ENCODE results near the gene BFSP1. TPM values are rescaled to one million over a fixed set of nuclear protein-coding genes. Genes with fewer than 3 reads are reported as not detected.

Gene BFSP1
- total RNA-seq, 2 donors from 2014 or later, result 0.14 to 0.20 TPM

GRCh38 chr20:17523326-17523725 lies 7.9 kb downstream of the BFSP1 start:
- Mint-ChIP-seq H3K4me3 (no peak overlapping the region), H3K27ac (peak overlapping the region in 1 of 2 donors; percentile 26), H3K36me3 (no peaks in the 10 kb centered on the region), H3K27me3 (peaks cover 0 to 4% of the 10 kb centered on the region in 2 donors), H3K4me1 (ENCODE audit: low read depth in 2 of 2) (peaks cover 4 to 9% of the 10 kb centered on the region in 2 donors), H3K9me3 (no peaks in the 10 kb centered on the region)
- DNase-seq (ENCODE audit: low spot score) (no peak), ATAC-seq (no peak)

- Mint-ChIP-seq H3K4me1 (ENCODE audit: low read depth in 2 of 2) (peaks cover 4 to 9% of the 10 kb centered on the region in 2 donors), H3K36me3 (no peaks in the 10 kb centered on the region), H3K4me3 (no peak overlapping the region), H3K27me3 (peaks cover 0 to 4% of the 10 kb centered on the region in 2 donors), H3K27ac (no peak overlapping the region), H3K9me3 (no peaks in the 10 kb centered on the region)
- no peak for ATAC-seq
- no peak for DNase-seq (ENCODE audit: low spot score)
Measured at GRCh38 chr20:17522528-17522927, 8.7 kb downstream of the BFSP1 start.

- no peak for ATAC-seq
- H3K9me3 Mint-ChIP-seq, result no peaks in the 10 kb centered on the region
- H3K27ac Mint-ChIP-seq, result peak overlapping the region in 1 of 2 donors; percentile 43
Measured at GRCh38 chr20:17520583-17520982, 10.6 kb downstream of the BFSP1 start.

GRCh38 chr20:17519606-17520285 lies 11.4 kb downstream of the BFSP1 start:
- no peak for ATAC-seq
- H3K27ac Mint-ChIP-seq, result no peak overlapping the region

More at GRCh38 chr20:17520583-17520982, 10.6 kb downstream of the BFSP1 start:
- no peaks in the 10 kb centered on the region for H3K36me3 Mint-ChIP-seq
- no peak for DNase-seq (ENCODE audit: low spot score)
- peaks cover 0 to 4% of the 10 kb centered on the region in 2 donors for H3K27me3 Mint-ChIP-seq
- H3K4me1 Mint-ChIP-seq (ENCODE audit: low read depth in 2 of 2), result peaks cover 4 to 9% of the 10 kb centered on the region in 2 donors
- no peak overlapping the region for H3K4me3 Mint-ChIP-seq

GRCh38 chr20:17518339-17519052 lies 12.7 kb downstream of the BFSP1 start:
- Mint-ChIP-seq H3K9me3 (no peaks in the 10 kb centered on the region), H3K36me3 (no peaks in the 10 kb centered on the region), H3K4me1 (ENCODE audit: low read depth in 2 of 2) (peaks cover 5 to 9% of the 10 kb centered on the region in 2 donors), H3K27ac (peak overlapping the region in 1 of 2 donors; percentile 25), H3K4me3 (no peak overlapping the region), H3K27me3 (peaks cover 0 to 4% of the 10 kb centered on the region in 2 donors)
- ATAC-seq, result no peak
- no peak for DNase-seq (ENCODE audit: low spot score)

More at GRCh38 chr20:17519606-17520285, 11.4 kb downstream of the BFSP1 start:
- peaks cover 4 to 9% of the 10 kb centered on the region in 2 donors for H3K4me1 Mint-ChIP-seq (ENCODE audit: low read depth in 2 of 2)
- no peaks in the 10 kb centered on the region for H3K9me3 Mint-ChIP-seq
- H3K4me3 Mint-ChIP-seq, result no peak overlapping the region
- no peak for DNase-seq (ENCODE audit: low spot score)
- peaks cover 0 to 4% of the 10 kb centered on the region in 2 donors for H3K27me3 Mint-ChIP-seq
- no peaks in the 10 kb centered on the region for H3K36me3 Mint-ChIP-seq

- H3K36me3 Mint-ChIP-seq, result no peaks in the 10 kb centered on the region
- H3K27ac Mint-ChIP-seq, result peak overlapping the region in 1 of 2 donors; percentile 47
- ATAC-seq (no peak), DNase-seq (ENCODE audit: low spot score) (no peak)
- no peaks in the 10 kb centered on the region for H3K27me3 Mint-ChIP-seq
- no peak overlapping the region for H3K4me3 Mint-ChIP-seq
- H3K9me3 Mint-ChIP-seq, result no peaks in the 10 kb centered on the region
- H3K4me1 Mint-ChIP-seq (ENCODE audit: low read depth in 2 of 2), result peaks cover 20 to 25% of the 10 kb centered on the region in 2 donors
Measured at GRCh38 chr20:17515053-17515452, 16.1 kb downstream of the BFSP1 start.

- Mint-ChIP-seq H3K27me3 (no peaks in the 10 kb centered on the region), H3K27ac (no peak overlapping the region), H3K4me3 (no peak overlapping the region), H3K9me3 (no peaks in the 10 kb centered on the region), H3K4me1 (ENCODE audit: low read depth in 2 of 2) (peaks cover 23 to 30% of the 10 kb centered on the region in 2 donors), H3K36me3 (no peaks in the 10 kb centered on the region)
- ATAC-seq (no peak), DNase-seq (ENCODE audit: low spot score) (no peak)
Measured at GRCh38 chr20:17513939-17514338, 17.2 kb downstream of the BFSP1 start.

- H3K9me3 Mint-ChIP-seq, result no peaks in the 10 kb centered on the region
- H3K4me3 Mint-ChIP-seq, result peak overlapping the region; percentile 53
- H3K4me1 Mint-ChIP-seq (ENCODE audit: low read depth in 2 of 2), result peaks cover 40 to 41% of the 10 kb centered on the region in 2 donors
- peak; percentile 81 for DNase-seq (ENCODE audit: low spot score)
- ATAC-seq, result peak; percentile 82 to 90
- H3K27ac Mint-ChIP-seq, result peak overlapping the region; percentile 46 to 64
- H3K27me3 Mint-ChIP-seq, result no peaks in the 10 kb centered on the region
- no peaks in the 10 kb centered on the region for H3K36me3 Mint-ChIP-seq
Measured at GRCh38 chr20:17511401-17511800, 19.8 kb downstream of the BFSP1 start.

- H3K27me3 Mint-ChIP-seq, result no peaks in the 10 kb centered on the region
- ATAC-seq (no peak), DNase-seq (ENCODE audit: low spot score) (no peak)
- H3K9me3 Mint-ChIP-seq, result no peaks in the 10 kb centered on the region
- H3K27ac Mint-ChIP-seq, result peak overlapping the region in 1 of 2 donors; percentile 46
- H3K4me3 Mint-ChIP-seq, result no peak overlapping the region
- H3K4me1 Mint-ChIP-seq (ENCODE audit: low read depth in 2 of 2), result peaks cover 47 to 48% of the 10 kb centered on the region in 2 donors
- H3K36me3 Mint-ChIP-seq, result no peaks in the 10 kb centered on the region
Measured at GRCh38 chr20:17510548-17510947, 20.6 kb downstream of the BFSP1 start.

- H3K27me3 Mint-ChIP-seq, result no peaks in the 10 kb centered on the region
- H3K4me3 Mint-ChIP-seq, result no peak overlapping the region
- ATAC-seq, result no peak
- no peaks in the 10 kb centered on the region for H3K36me3 Mint-ChIP-seq
- peaks cover 59 to 62% of the 10 kb centered on the region in 2 donors for H3K4me1 Mint-ChIP-seq (ENCODE audit: low read depth in 2 of 2)
- no peak for DNase-seq (ENCODE audit: low spot score)
- no peaks in the 10 kb centered on the region for H3K9me3 Mint-ChIP-seq
- H3K27ac Mint-ChIP-seq, result no peak overlapping the region
Measured at GRCh38 chr20:17508756-17509155, 22.4 kb downstream of the BFSP1 start.

GRCh38 chr20:17507531-17507930 lies 23.6 kb downstream of the BFSP1 start:
- Mint-ChIP-seq H3K4me3 (peak overlapping the region; percentile 40), H3K27ac (peak overlapping the region; percentile 61 to 84), H3K4me1 (ENCODE audit: low read depth in 2 of 2) (peaks cover 49 to 62% of the 10 kb centered on the region in 2 donors), H3K36me3 (no peaks in the 10 kb centered on the region), H3K27me3 (no peaks in the 10 kb centered on the region), H3K9me3 (no peaks in the 10 kb centered on the region)
- no peak for DNase-seq (ENCODE audit: low spot score)
- no peak for ATAC-seq

GRCh38 chr20:17507032-17507431 lies 24.1 kb downstream of the BFSP1 start:
- Mint-ChIP-seq H3K27ac (peak overlapping the region; percentile 61 to 84), H3K36me3 (no peaks in the 10 kb centered on the region), H3K9me3 (no peaks in the 10 kb centered on the region), H3K27me3 (no peaks in the 10 kb centered on the region), H3K4me3 (peak overlapping the region; percentile 40), H3K4me1 (ENCODE audit: low read depth in 2 of 2) (peaks cover 47 to 60% of the 10 kb centered on the region in 2 donors)
- ATAC-seq (no peak), DNase-seq (ENCODE audit: low spot score) (no peak)

- Mint-ChIP-seq H3K36me3 (no peaks in the 10 kb centered on the region), H3K4me3 (peak overlapping the region; percentile 88), H3K4me1 (ENCODE audit: low read depth in 2 of 2) (peaks cover 36 to 49% of the 10 kb centered on the region in 2 donors), H3K27me3 (no peaks in the 10 kb centered on the region), H3K9me3 (no peaks in the 10 kb centered on the region), H3K27ac (peak overlapping the region; percentile 61 to 84)
- DNase-seq (ENCODE audit: low spot score) (peak; percentile 81), ATAC-seq (peak; percentile 70 to 78)
Measured at GRCh38 chr20:17505636-17506517, 25.3 kb downstream of the BFSP1 start.

Data from natural killer cell treated with Interleukin-12 subunit alpha and Interleukin-12 subunit beta and Interleukin-15 and Interleukin-18, amount 100 ng/mL, for 72 hours (primary cell).